Left renal cortex interstitium (tissue), 4 donors: Measurements from ENCODE around the gene MAPK7. TPM values are rescaled to one million over a fixed set of nuclear protein-coding genes. Genes with fewer than 3 reads are reported as not detected.

Experiments
- DNase-seq, 4 donors: peaks; one replicate each; pipeline ENCODE4 v3.0.0-alpha.2; 2013; ENCODE audit warnings: low read depth in 4 of 4, low spot score in 2 of 4, missing footprints in 1 of 4
- polyA plus RNA-seq, 4 donors: library from polyadenylated mRNA; unstranded; fragments of 120-200 nt; gene quantifications; one replicate each; pipeline ENCODE4 v1.2.1, GENCODE V29; 2013; ENCODE audit not compliant: insufficient read length in 4 of 4

The MAPK7 gene
- polyA plus RNA-seq, 4 donors = 21.5 to 31.2 (median 25.0) TPM

GRCh38 chr17:19391432-19391831 is 13.1 kb downstream of the MAPK7 start:
- DNase-seq = no peak

- DNase-seq = no peak
Measured at GRCh38 chr17:19392303-19392702, 14.0 kb downstream of the MAPK7 start.

- DNase-seq = no peak
Measured at GRCh38 chr17:19397556-19398041, 19.3 kb downstream of the MAPK7 start.

- DNase-seq = no peak
Measured at GRCh38 chr17:19398301-19399181, 20.2 kb downstream of the MAPK7 start.

GRCh38 chr17:19399750-19400450 is 21.6 kb downstream of the MAPK7 start:
- DNase-seq = no peak

- no peak for DNase-seq
Measured at GRCh38 chr17:19401321-19402010, 23.2 kb downstream of the MAPK7 start.

GRCh38 chr17:19402171-19402570 is 23.9 kb downstream of the MAPK7 start:
- DNase-seq = no peak

- no peak for DNase-seq
Measured at GRCh38 chr17:19403021-19403420, 24.7 kb downstream of the MAPK7 start.

- no peak for DNase-seq
Measured at GRCh38 chr17:19404264-19404663, 26.0 kb downstream of the MAPK7 start.

GRCh38 chr17:19405114-19405513 is 26.8 kb downstream of the MAPK7 start:
- DNase-seq = no peak

- DNase-seq = no peak
Measured at GRCh38 chr17:19407601-19408345, 29.5 kb downstream of the MAPK7 start.

GRCh38 chr17:19408346-19408710 is 30.0 kb downstream of the MAPK7 start:
- no peak for DNase-seq

GRCh38 chr17:19409066-19409465 is 30.8 kb downstream of the MAPK7 start:
- DNase-seq = no peak

- DNase-seq = no peak
Measured at GRCh38 chr17:19409509-19409908, 31.2 kb downstream of the MAPK7 start.

- no peak for DNase-seq
Measured at GRCh38 chr17:19410091-19410490, 31.8 kb downstream of the MAPK7 start.

GRCh38 chr17:19410875-19411620 is 32.8 kb downstream of the MAPK7 start, which contains the start of gene RNF112:
Gene RNF112, plus strand, starts transcription at chr17:19411232. Its CDS starts 177 bp downstream, at chr17:19411409.
- no peak for DNase-seq

GRCh38 chr17:19411631-19412030 is 33.3 kb downstream of the MAPK7 start:
- DNase-seq = no peak

- no peak for DNase-seq
Measured at GRCh38 chr17:19412510-19412909, 34.2 kb downstream of the MAPK7 start.

- DNase-seq = no peak
Measured at GRCh38 chr17:19412984-19413383, 34.7 kb downstream of the MAPK7 start.

- DNase-seq = no peak
Measured at GRCh38 chr17:19413761-19414160, 35.5 kb downstream of the MAPK7 start.
